HG03064 (cell line): ENCODE measurements around the gene TCF21.
A peak's percentile ranks its signal among the peaks of the same experiment; 100 is the strongest.

Source experiments
- ATAC-seq: cut with Tn5 transposase; IDR thresholded peaks from one replicate; pipeline ENCODE4 v1.9.1; 2021; ENCODE audit warnings: low read depth; ENCODE audit not compliant: unreplicated experiment

TCF21 gene

DNA sequence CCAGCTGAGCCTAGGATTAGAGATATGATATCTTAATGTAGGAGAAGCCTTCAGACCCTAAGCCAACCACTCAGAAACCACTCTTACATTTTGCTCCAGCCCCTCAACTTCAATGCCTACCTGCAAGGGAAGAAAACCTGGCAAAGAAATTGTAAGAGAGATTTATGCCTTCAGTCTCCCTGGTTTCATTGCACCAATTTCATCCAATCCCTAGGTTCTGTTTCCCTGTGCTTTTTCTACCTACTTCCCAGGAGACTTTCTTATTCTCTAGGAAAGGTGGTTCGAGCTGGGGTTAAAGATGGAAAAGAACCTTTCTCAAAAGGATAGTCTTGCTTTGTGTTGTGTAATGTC lies 1.1 kb upstream of the TCF21 start:
- ATAC-seq, result no peak

DNA sequence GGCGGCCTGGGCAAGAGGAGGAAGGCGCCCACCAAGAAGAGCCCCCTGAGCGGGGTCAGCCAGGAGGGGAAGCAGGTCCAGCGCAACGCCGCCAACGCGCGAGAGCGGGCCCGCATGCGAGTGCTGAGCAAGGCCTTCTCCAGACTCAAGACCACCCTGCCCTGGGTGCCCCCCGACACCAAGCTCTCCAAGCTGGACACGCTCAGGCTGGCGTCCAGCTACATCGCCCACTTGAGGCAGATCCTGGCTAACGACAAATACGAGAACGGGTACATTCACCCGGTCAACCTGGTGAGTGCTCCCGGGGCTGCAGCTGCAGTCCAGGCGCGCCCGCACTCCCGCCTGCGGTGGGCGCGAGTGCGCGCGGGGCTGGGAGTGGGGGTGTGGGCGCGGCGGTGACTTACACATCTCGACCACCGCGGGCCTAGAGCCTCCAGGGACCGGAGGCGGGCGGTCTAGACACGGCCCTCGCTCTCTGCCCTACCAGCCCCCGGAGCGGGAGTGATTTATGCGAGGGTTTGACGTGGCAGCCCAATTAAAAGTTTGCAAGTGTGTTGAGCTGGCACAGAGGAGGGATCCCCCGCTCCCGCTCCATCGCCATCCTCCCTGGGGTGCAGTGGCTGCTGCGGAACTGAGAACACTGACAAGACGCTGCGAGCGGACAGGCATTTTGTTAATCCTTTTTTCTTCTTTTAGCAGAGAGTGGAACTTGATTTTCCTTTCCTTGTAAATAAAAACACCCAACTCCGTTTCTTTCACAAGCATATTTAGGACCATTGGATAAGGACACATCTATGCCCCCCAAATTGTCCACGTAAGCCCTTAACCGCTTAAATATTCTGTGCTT lies 867 bp downstream of the TCF21 start:
- no peak for ATAC-seq

DNA sequence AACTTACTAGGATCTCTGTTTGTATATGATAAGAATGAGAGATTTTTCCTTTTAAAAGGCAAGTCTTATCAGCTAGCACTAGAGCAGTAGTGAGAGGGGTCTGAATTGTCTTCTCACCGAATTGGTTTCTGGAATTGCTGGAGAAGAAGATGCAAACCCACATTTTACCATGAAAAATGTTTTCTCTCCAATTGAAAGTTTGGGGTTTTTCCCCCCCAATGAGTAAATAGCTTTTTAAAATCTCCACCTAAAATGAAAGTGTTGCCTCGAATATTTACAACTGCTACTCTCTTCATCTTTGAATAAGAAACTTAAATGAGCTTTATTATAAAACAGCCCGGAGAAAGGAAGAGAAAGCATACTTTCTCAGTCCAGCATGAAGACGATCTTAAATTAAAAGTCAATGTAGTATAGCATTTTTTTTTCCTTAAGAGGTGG lies 1.8 kb downstream of the TCF21 start:
- no peak for ATAC-seq

DNA sequence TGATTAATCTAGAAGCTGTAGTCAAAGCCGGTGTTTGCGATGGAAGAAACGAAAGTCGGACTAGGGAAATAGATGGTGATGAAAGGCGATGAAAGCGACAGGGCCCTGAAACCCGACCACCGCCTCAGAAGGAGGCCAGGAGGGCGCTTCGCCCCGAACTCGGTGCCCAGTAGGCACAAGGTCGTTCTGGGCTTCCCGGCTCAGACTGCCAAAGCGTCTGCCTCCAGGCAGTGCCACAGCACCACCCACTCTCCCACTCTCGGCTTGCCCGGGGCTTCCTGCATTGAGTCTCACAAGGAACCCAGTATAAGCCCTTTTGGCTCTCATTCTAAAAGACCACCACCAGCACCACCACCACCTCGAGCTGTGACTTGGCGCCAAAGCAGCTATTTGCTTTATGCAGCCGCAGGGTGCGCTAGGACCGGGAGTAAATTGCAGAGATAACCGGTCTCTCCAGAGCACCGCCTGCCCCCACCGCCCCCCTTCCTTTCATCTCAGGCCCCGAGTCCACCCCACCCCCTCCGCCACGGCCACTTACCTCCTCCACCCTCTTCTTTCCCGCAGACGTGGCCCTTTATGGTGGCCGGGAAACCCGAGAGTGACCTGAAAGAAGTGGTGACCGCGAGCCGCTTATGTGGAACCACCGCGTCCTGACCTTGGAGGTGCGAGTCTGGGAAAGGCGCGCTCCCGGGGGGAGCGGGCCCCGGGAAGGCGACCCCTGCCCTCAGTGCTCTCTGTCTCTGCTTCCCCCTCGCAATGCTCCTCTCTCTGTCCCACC lies 2.4 kb downstream of the TCF21 start:
- no peak for ATAC-seq

DNA sequence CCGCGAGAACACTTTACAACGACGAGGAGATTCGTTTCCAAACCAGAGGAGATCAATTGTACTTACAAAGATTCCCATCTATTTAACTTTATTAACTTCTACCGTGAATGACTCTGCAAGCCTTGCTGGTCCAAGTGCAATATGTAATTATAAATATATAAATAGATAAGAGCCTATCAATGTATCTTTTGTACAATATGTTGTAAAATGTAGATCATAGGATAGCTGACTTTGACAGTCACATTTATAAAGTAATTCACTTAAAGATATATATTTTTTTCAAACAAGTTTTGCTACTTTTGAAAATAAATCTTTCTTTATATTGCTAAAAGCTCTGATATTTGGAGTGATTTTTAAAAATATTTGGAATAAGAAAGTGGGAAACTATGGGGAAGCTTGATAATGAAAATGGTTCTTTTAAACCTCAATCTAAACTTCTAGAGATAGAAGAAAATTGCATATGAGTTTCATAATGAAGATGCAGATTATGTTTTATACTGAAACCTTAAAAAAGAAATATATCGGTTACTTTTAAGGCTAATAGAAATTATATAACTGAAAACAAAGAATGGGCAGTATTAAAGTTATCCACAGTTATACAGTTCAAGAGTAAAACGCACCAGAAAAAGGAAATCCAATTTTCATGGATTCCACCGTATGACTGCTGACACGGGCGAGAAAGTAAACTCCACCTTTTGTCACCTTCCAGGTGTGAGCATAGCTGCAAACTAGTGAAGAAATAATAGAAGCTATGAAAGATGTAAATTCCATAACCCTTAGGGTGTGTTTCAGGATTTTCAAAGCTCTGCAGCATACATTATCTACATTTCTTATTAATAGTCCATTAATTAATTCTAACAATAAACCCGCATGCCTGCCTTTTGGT lies 3.3 kb downstream of the TCF21 start:
- ATAC-seq, result no peak

DNA sequence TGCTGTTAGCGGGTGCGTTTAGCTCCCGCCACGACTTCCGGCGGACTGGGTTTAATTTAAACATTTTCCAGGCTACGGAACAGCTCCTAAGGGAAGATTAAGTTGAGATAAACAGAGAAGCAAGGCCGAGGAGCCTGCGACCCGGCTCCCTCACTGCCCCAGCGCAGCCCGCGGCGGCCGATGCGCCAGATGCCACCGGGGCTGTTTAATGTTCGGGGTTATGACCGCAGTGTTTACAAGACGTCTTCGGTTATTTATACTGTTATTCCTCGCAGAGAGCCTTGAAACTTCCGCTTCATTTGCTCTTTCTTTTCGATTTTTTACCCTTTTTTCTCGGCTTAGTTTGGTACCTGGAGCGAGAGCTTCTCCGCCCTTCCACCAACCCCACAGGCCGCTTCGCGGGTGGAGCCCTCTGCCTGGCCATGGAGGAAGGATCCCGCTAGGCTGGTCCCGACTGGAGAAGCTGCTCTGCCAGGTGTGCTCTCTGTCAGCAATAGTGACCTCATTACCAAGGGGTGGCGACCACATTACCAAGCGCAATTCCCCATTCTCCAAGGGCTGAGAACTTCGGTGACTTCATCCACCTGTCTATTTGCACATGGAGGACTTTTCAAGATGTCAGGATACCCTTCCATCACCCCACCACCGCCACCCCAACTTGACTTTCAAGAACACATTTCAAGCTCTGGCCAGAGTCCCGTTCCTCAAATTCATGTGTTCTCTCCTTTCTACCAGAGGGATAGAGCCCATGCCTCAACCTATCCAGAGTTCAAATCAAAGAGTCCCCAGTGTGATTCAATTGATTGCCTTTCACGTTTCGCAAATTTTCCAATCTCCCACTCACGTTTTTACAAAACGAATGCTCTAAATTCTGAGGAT lies 4.1 kb downstream of the TCF21 start:
- no peak for ATAC-seq

DNA sequence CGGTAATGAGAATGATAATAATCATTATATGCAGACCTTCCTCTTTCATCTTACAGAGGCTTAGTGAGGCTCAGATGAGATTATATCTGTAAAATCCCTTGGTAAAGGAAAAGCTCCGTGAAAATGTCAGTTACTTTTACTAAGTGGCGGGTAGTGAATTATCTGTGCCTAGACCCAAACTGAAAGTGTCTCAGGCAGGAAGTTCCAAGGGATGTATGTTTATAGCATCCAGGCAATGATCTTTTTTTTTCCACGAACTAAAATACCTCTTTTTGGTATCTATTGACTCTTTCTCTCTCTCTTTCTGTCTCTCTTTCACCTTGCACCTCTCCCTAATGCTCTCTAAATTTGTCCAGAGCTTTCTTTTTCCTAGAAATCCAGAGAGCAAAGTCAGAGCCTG lies 5.0 kb downstream of the TCF21 start:
- ATAC-seq, result no peak

DNA sequence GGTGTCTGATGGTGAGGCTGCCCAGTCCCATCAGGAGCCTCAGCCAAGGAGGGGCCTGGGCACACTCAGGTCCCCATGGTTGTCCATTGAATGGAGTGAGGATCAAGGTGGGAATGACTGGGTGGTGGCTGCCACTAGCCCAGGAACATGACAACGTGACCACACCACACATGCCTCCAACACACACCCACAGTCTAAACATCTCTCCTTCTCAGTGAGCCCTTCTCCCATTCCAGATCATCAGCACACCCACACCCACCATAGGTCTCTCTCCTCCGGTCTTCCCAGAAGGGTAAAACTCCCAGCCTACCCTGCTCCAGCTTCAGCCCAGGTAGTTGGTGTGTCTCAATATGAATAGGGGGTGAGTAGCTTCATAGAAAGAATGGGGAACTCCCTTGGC lies 5.5 kb downstream of the TCF21 start:
- no peak for ATAC-seq

DNA sequence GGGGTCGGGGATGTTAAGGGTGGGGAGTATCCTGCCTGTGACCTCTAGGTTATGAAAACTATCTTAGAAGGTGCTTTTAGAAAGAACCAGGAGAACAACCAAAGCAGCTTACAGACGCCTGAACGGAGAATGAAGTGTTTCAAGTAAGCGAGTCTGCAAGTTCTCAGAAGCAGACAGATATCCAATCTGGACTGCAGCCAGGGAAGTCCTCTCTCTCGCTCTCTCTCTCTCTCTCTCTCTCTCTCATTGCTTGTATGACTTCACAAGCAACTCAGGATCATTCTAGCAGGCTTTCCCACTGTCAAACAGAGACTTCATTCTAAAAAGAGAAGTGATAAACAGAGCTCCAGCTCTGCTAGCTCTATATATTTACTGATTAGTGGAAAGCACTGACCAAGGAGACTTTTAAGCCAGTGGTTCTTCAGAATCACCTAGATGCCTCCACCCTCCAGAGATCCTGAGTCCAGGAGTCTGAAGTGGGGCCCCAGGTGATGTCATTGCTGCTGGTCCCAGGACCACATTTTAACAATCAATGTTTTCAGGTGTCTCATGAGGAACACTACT lies 6.0 kb downstream of the TCF21 start:
- no peak for ATAC-seq

DNA sequence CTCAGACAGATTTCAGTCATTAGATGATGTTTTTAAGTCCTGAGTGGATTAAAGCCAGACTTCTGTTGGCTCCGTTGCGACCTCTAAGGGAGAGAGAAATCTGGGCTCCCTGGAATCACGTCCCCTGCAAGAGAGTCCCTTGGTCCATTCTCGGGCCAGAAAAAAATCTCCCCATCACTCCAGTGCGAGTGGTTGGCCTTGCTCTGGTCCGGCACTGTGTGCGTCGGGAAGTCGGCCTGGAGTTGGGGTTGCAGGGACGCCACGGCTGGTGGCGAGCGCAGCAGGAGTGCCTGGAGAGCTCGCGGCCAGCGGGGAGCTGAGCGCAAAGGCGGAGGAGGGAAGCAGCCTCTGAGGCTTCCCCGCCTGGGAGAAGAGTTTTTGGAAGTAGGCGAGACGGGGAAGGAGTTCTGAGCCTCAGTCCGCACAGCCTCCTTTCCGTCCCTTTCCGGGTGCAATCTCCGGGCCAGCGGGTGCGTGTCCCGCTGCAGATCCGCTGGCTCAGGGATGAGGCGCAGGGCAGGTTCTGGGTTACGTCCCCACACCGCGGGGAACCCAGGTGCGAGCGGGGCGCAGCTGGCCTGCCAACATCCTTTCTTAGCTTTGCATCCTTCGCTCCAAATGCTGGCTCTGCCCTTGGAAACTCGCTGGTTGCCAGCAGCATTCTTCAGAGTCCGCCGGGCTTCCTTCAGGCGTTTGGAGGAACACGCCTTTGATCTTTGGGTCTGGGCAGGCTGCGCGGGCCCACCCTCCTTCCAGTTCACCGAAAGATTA lies 6.8 kb downstream of the TCF21 start:
- ATAC-seq, result no peak

DNA sequence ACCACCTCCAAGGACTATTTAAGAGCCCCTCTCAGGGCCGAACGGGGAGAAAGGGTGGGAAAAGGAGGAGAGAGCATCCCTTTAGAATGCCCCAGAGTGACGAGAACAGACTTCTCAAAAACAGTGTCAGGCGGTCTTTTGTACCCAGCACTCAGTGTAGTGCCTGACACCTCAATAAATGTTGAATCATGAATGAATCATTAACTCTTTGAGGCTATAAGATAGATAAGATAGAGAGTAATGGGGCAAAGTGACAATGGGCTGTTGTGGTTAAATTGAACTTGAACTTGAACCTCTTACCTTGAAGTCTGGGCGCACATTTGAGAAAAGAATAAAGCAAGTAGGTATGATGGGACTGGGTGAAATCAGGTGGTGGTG lies 7.4 kb downstream of the TCF21 start:
- no peak for ATAC-seq

DNA sequence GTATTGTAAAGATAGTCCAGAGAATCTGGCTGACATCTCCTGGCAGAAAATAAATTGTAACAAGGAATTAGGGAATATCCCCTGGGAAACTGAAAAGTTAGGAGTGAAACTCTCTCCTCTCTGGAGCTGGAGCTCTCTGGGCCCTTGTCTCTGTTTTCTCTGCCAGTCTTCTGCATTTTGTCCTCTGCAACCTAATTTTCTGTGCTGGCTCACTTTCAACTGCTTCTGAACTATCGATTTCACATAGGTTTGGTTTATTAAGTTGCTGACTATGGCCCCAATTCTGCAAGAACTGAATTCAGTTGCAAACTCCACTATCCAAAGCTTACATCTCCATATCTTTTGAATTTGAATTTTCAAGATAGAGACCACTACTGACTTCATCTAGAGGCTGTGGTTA lies 9.3 kb downstream of the TCF21 start:
- ATAC-seq, result no peak

DNA sequence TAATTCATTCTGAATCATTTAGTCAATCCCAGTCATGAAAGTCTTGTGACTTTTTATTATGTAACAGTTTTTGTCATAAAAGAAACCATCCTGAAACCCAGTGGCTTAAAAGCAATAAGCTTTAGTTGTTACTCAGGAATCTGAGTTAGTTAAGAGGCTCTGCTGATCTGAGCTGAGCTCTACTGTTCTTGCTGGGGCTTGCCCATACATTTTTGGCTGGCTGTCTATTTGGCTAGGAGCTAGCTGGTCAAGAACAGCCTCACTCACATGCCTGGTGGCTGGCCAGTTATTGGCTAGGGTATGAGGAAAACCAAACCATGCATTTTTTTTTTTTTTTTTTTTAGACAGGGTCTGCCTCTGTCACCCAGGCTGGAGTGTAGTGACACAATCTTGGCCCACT lies 10.6 kb downstream of the TCF21 start:
- ATAC-seq, result no peak

DNA sequence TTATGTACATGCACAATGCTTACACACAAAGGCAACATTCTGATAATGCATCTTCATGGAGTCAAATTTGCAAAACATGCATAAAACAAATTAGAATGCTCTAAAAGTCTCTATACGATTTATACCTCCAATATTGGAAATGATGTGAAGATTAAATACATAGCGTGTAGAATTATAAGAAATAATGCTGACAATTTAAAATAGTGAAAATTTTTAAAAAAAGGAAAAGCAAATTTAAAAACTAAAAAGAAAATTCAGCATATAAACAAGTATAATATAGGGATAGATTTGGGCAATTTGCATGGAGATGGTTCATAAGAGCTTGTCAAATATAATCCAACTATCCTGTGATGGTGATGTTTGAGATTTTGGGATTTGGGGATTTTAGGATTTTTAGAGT lies 14.9 kb downstream of the TCF21 start:
- ATAC-seq, result no peak

DNA sequence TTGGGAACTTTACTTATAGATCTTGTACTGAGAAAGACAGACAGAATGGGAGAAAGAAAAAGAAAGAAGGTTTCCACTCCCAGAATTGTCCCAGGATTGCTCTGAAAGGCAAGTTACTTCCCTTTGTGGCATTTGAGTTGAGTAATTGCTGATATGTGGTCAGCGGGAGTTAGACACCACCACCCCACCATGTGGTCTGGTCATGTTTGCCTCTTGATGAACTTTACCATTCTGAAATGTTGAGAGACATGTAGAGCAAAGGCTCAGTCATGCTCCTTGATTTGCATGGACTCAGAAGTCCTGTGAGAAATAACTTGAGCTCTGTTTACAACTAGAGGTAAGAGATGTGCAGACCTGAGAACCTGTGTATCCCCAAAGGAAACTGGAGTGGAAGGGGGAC lies 17.1 kb downstream of the TCF21 start:
- ATAC-seq, result no peak

DNA sequence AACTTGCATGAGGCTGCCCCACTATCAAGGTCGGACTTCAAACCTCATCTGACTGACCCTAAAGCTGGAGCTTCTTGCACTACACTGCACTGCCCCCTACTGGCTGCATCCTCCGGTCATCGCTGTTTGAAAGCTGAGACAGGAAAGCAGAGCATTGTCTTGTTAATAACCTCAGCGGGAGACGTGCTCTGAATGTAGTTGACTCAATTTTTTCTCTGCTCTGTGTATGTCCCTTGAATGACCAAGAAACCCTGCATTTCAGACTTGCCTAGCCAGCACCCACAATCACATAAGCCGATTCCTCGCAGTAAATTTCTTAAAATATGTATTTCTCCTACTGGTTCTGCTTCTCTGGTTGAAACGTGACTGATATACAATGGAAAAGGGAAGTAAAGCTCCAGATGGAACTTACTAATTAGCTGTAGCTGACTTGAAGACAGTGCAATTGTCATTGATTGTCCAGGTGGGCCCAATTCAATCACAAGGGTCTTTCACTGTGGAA lies 27.8 kb downstream of the TCF21 start:
- ATAC-seq, result peak; percentile 73

DNA sequence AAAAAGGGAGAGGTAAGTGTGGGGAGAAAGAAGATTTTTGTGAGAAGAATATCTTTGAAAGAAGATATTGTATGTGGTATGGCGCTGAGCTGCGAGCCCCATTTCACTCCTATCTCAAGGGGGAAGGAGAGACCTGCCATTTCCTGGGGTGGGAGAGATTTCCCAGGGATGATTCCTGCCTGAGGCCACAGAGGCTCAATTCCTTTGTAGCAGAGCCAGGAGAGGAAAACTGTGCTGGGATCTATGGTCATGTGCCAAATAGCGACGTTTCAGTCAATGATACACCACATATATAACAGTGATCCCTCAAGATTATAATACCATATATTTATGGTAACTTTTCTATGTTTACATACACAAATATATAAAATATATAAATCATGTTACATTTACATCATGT lies 28.9 kb downstream of the TCF21 start:
- ATAC-seq, result no peak

DNA sequence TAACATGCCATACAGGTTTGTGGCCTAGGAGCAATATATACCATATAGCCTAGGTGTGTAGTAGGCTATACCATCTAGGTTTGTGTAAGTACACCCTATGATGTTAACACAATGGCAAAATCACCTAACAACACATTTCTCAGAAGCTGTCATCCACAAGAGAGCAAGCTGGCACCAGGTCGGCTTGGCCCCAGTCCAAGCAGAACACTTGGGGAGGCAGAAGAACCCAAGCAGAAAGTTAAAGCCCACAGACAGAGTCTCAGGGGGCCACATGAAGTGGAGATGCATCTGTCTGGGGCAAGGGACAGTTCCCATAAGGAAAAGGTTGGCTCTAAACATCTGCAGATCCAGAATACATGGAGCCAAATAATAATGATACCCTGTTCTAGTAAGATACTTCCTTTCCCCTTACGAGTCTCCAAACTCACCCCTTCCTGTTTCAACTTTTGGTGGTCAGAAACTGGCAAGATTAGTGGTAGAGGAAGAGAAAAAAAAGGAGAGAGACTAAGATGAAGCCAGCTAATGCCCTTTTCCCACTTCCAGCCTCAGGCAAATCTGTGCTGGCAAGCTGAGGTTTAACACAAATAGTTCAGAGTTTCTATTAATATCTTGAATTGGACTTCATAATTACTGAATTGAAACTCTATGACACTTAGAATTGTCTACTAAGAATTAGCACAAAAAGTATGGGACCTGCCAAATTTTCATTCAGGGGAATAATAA lies 29.5 kb downstream of the TCF21 start:
- ATAC-seq, result no peak
